Retinal pigment epithelial cell (primary cell): Measurements from ENCODE around the gene MAP4K3.
A peak's percentile ranks its signal among the peaks of the same experiment; 100 is the strongest.

Experiments used
- DNase-seq: peaks from one replicate; pipeline ENCODE4 v3.0.0-alpha.2; 2010; ENCODE audit warnings: low read depth
- H3K4me3 ChIP-seq: 2 replicates; pipeline ENCODE4 v1.5.1; 2011; ENCODE audit warnings: mild to moderate bottlenecking, low read length, control low read depth, moderate library complexity
- TF ChIP-seq, protein P1 (sequence below): conservative IDR thresholded peaks from 2 replicates; pipeline ENCODE4 v1.5.1; 2011; ENCODE audit warnings: low read depth, low read length, control low read depth, inconsistent platforms

Gene MAP4K3

DNA sequence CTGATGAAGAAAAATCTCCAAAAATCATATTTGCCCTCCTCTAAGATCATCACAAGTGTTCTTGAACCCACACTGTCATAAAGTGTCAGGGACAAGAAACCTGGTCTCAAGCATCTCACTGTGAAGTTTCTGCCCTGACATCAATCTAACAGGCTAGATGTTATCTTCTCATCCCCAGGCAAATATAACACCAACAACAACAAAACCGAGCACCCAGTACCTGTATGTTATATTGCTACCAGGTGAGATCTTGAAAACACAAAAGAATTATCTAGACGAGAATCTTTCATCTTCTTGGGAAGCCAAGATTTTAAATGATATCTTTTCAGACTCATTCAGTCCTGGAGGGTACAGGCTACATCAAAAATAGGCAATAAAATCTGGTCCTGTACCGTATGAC lies 8.8 kb upstream of the MAP4K3 start:
- TF ChIP-seq, protein P1, sequence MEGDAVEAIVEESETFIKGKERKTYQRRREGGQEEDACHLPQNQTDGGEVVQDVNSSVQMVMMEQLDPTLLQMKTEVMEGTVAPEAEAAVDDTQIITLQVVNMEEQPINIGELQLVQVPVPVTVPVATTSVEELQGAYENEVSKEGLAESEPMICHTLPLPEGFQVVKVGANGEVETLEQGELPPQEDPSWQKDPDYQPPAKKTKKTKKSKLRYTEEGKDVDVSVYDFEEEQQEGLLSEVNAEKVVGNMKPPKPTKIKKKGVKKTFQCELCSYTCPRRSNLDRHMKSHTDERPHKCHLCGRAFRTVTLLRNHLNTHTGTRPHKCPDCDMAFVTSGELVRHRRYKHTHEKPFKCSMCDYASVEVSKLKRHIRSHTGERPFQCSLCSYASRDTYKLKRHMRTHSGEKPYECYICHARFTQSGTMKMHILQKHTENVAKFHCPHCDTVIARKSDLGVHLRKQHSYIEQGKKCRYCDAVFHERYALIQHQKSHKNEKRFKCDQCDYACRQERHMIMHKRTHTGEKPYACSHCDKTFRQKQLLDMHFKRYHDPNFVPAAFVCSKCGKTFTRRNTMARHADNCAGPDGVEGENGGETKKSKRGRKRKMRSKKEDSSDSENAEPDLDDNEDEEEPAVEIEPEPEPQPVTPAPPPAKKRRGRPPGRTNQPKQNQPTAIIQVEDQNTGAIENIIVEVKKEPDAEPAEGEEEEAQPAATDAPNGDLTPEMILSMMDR = no peak

DNA sequence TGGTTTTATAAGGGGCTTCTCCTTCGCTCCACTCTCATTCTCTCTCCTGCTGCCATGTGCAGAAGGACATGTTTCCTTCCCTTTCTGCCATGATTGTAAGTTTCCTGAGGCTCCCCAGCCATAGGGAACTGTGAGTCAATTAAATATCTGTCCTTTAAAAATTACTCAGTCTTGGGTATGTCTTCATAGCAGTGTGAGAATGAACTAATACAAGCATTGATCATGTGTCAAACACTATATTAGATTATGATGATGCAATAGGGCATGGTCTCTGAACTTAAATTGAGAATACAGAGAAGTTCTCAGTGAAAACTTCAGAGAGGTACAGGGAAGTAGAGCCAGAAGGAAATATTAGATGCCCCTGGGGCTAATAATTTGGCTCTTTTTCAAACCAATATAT lies 5.9 kb upstream of the MAP4K3 start:
- no peak overlapping the region for H3K4me3 ChIP-seq
- DNase-seq = no peak
- TF ChIP-seq, protein P1 = no peak

More for the DNA sequence above, 8.8 kb upstream of the MAP4K3 start:
- H3K4me3 ChIP-seq = no peak overlapping the region
- no peak for DNase-seq

DNA sequence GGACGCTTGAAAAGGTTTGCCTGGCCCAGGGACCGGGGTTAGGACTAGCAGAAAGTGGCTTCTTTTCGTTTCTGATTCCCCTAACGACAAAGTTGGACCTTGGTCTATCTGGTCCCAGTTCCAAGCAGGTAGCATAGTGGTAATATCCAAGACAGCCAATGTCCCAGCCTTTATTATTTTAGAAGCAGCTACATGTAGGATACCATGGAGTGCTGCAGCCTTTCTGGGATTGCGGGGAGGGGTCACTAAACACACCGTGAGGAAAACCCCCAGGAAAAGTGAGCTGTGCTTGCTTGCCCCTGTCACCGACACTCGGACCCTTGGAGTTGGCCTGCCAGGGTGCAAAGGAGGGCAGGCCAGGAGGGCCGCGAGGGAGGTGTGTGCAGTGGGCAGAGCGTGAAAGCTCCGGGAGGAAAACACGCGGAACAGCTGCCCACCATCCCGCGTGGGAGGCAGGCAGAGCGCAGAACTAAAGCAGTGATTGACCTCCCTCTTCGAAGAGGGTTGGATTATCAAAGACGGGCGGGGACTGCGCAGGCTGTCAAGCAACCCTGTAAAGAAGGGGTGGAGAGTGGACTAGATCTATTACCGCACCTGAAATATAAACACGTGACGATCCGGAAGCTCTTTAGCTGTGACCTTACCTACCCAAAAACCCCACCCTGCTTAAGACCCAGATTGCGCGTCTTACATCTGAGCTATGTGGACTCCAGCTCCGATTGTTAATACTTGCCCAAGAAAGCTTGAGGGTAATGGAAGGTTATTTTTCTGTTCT lies 624 bp upstream of the MAP4K3 start:
- DNase-seq = no peak
- TF ChIP-seq, protein P1 = no peak
- peak overlapping the region; percentile 92 for H3K4me3 ChIP-seq

DNA sequence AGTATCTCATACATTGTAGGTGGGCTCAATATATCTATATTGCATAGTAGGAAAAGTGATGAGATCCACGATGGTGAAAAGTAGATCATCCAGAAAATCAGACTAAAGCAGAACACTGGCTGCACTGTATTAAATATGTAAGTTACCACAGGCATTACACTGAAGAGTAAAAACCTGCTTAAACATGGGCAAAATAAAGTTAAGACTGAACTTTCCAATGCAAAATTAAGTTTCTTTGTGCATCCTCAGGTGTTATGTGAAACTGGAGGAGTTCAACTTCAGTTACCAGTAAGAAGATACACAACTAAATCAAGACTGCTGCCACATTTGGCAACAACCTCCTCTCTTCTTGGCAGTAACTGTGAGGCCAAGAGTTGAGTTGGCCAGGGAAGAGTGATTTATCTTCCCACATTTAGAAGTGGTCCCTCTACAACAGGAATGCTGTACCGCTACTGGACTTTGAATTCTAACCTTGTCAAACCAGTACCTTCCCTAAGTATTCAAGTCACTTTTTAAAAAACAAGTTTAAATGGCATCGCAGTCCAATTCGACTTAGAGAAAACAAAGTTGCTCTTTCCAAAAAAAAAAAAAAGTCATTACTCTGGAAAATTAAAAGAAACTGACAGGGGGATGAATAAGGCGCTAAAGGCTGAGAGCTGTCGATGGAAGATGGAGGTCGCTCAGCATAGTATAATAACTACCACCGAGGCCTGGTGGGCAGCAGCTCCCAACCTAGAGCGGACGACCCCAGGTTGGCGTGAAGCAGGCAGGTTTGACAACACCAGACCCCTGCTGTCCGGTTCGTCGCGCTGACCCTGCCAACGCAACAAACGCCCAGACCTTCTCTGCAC lies 1.1 kb downstream of the MAP4K3 start:
- H3K4me3 ChIP-seq = peak overlapping the region; percentile 92
- DNase-seq = no peak
- TF ChIP-seq, protein P1 = no peak

DNA sequence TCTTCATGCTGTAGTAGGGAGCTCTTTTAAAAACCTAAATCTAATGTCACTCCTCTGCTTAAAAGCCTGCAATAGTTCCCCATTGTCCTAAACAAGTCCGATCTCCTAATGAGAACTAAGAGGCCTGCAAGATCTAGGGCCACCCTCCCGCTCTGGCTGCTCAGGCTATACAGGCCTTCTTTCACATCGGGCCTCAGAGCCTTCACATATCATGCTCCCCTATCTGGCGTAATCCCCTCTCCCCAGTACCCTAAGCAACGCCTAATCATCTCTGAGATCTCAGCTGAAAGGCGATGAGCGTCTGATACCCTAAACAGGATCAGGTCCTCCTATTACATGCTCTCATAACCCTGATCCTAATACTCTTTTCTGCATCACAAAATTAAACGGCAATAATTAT lies 1.9 kb downstream of the MAP4K3 start:
- TF ChIP-seq, protein P1 = no peak
- peak overlapping the region; percentile 92 for H3K4me3 ChIP-seq
- DNase-seq = no peak

DNA sequence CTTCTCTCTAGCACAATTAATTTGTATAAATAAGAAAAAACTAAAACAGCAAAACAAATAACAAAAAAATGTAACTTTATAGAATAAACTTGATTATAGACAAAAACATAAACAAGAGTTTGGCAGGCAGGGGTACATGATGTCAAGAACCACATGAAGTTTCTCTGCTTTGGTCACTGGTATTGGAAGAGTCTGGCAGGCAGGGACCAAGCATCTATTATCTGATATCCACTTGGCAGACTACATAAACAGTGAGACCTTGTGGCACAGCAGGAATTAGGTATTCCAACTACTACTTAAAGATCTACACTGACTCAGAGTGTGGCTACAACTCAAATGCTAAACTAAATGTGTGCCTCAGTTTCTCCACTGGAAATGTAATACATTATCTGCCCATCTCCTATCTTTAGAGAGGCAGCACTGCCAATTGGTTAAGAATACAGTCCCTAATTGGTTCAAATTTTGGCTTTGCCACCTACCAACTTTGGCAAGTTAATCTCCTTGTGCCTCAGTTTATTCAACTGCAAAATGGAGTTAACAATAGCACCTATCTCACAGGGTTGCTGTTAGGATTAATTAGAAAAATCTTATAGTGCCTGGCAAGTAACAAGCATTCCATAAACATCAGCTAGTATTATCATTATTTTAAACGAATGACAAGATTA lies 2.7 kb downstream of the MAP4K3 start:
- TF ChIP-seq, protein P1 = no peak
- no peak for DNase-seq
- H3K4me3 ChIP-seq = peak overlapping the region; percentile 92
